ENCODE results near the gene GALNT13.

GALNT13 gene

DNA sequence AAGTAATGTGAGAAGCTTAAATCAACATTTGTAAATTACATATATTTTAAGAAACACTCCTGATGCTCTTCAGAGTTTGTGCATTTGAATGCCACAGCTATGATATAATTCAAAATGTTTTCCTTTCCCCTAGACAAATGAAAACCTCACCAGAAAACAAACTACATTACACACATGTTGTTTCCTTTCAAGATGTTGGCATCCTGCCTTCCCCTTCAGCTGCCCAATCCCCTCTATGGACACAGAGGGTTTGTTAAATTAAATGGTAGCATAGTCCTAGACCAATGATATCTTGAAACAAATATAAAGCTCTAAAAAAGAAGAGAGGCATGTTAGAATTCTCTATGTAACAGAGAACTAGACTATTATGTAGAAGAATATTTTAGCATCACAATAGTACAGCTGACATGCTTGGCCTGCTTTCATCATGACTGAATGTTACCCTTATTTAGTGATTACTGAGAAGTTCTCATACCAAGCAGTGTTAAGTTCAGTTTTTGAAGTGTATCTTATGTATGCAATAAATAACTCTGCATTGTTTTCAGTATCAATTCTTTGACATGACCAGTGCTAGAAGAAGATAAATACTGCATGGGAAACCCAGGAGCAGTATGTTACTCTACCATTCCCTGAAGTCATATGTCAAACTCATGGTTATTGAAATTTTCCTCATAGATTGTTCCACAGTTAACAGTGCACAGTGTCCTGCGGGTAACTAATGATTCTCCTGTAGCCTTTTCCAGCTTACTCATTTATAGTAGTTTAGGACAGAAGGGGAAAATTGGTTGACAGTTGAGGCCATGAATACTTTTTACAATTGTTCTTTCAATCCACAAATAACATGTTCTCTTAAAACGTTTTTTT lies 510.4 kb downstream of the GALNT13 start:
- Histone ChIP-seq H2BK5ac (ENCODE audit: low read length) (no peak overlapping the region), H3K4ac (ENCODE audit: low read length) (no peak overlapping the region), H3K4me1 (ENCODE audit: control insufficient read depth in 2 of 2, insufficient read depth in 1 of 2, low read depth in 1 of 2, low read length in 2 of 2) (peaks cover 0 to 6% of the 10 kb centered on the region in 2 donors), H2BK120ac (ENCODE audit: low read depth, low read length) (no peak overlapping the region), H3K9ac (ENCODE audit: low read depth, low read length, poor library complexity) (no peak overlapping the region), H4K91ac (ENCODE audit: low read depth, low read length, poor library complexity) (no peak overlapping the region), H4K8ac (ENCODE audit: low read depth, low read length) (no peak overlapping the region), H3K79me1 (ENCODE audit: low read depth, low read length) (no peaks in the 10 kb centered on the region), H3K36me3 (replicated peaks in 1 of 2; ENCODE audit: control insufficient read depth in 2 of 2, insufficient read depth in 2 of 2, low read length in 2 of 2) (no peaks in the 10 kb centered on the region), H3K18ac (ENCODE audit: low read length) (no peak overlapping the region), H3K4me3 (ENCODE audit: low read length in 2 of 2) (no peak overlapping the region), H3K27me3 (ENCODE audit: control insufficient read depth in 3 of 3, insufficient read depth in 3 of 3, low read depth in 1 of 3, low read length in 3 of 3) (no peaks in the 10 kb centered on the region), H2AFZ (ENCODE audit: low read length) (no peak overlapping the region), H3K23ac (ENCODE audit: low read depth, low read length, poor library complexity) (no peak overlapping the region), H3K14ac (ENCODE audit: low read length) (no peak overlapping the region), H3K4me2 (ENCODE audit: insufficient read depth, low read length, poor library complexity, severe bottlenecking) (no peak overlapping the region), H2BK15ac (ENCODE audit: low read length) (no peak overlapping the region), H3K27ac (replicated peaks; ENCODE audit: low read length) (no peak overlapping the region), H2BK12ac (ENCODE audit: low read length) (no peak overlapping the region), H3K9me3 (replicated peaks in 1 of 2; ENCODE audit: control insufficient read depth in 2 of 2, insufficient read depth in 1 of 2, low read depth in 1 of 2, low read length in 2 of 2) (no peaks in the 10 kb centered on the region), H2AK5ac (ENCODE audit: low read depth, low read length) (no peak overlapping the region)
- no peak for DNase-seq (ENCODE audit: low spot score)
- no CpG with 5 or more reads among the region's 2 CpGs for WGBS, 2 donors (ENCODE audit: extremely low coverage in 2 of 2, insufficient read length in 2 of 2, insufficient replicate concordance in 1 of 2)

DNA sequence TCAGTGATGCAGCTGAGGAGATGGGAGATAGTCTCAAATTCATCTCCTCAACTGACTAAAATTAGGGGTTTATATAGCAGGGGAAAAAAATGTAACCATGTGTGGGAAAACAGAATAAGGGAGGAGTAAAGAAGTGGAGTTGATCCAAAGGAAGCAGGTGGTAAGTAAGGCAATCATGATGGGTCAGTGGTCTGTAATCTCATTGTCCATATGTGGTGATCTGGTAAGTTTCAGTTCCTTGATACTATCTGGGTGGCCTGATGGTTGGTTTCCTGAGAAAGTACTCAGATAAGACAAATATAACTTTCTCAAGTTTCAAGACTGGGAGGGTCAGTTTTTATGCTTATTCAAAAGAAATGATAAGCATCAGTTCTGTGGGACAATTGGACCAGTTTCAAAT lies 514.5 kb downstream of the GALNT13 start:
- H3K9me3 ChIP-seq (replicated peaks in 1 of 2; ENCODE audit: control insufficient read depth in 2 of 2, insufficient read depth in 1 of 2, low read depth in 1 of 2, low read length in 2 of 2) = peaks cover 0 to 3% of the 10 kb centered on the region in 2 donors
- H4K91ac ChIP-seq (ENCODE audit: low read depth, low read length, poor library complexity) = no peak overlapping the region
- H3K9ac ChIP-seq (ENCODE audit: low read depth, low read length, poor library complexity) = no peak overlapping the region
- H2BK12ac ChIP-seq (ENCODE audit: low read length) = no peak overlapping the region
- no peak overlapping the region for H3K23ac ChIP-seq (ENCODE audit: low read depth, low read length, poor library complexity)
- H4K8ac ChIP-seq (ENCODE audit: low read depth, low read length) = no peak overlapping the region
- no peak overlapping the region for H3K4me2 ChIP-seq (ENCODE audit: insufficient read depth, low read length, poor library complexity, severe bottlenecking)
- no peak overlapping the region for H3K4me3 ChIP-seq (ENCODE audit: low read length in 2 of 2)
- H3K4me1 ChIP-seq (ENCODE audit: control insufficient read depth in 2 of 2, insufficient read depth in 1 of 2, low read depth in 1 of 2, low read length in 2 of 2) = peaks cover 0 to 6% of the 10 kb centered on the region in 2 donors
- H3K18ac ChIP-seq (ENCODE audit: low read length) = no peak overlapping the region
- H2BK15ac ChIP-seq (ENCODE audit: low read length) = no peak overlapping the region
- no peaks in the 10 kb centered on the region for H3K36me3 ChIP-seq (replicated peaks in 1 of 2; ENCODE audit: control insufficient read depth in 2 of 2, insufficient read depth in 2 of 2, low read length in 2 of 2)
- DNase-seq (ENCODE audit: low spot score) = no peak
- H3K27ac ChIP-seq (replicated peaks; ENCODE audit: low read length) = no peak overlapping the region
- H2BK5ac ChIP-seq (ENCODE audit: low read length) = no peak overlapping the region
- H2AK5ac ChIP-seq (ENCODE audit: low read depth, low read length) = no peak overlapping the region
- H3K14ac ChIP-seq (ENCODE audit: low read length) = no peak overlapping the region
- no peaks in the 10 kb centered on the region for H3K27me3 ChIP-seq (ENCODE audit: control insufficient read depth in 3 of 3, insufficient read depth in 3 of 3, low read depth in 1 of 3, low read length in 3 of 3)
- no peak overlapping the region for H2AFZ ChIP-seq (ENCODE audit: low read length)
- no peak overlapping the region for H3K4ac ChIP-seq (ENCODE audit: low read length)
- H2BK120ac ChIP-seq (ENCODE audit: low read depth, low read length) = no peak overlapping the region
- no peaks in the 10 kb centered on the region for H3K79me1 ChIP-seq (ENCODE audit: low read depth, low read length)

- H2BK15ac ChIP-seq (ENCODE audit: low read length) = no peak overlapping the region
- H3K4me1 ChIP-seq (ENCODE audit: control insufficient read depth in 2 of 2, insufficient read depth in 1 of 2, low read depth in 1 of 2, low read length in 2 of 2) = no peaks in the 10 kb centered on the region
- no peaks in the 10 kb centered on the region for H3K36me3 ChIP-seq (replicated peaks in 1 of 2; ENCODE audit: control insufficient read depth in 2 of 2, insufficient read depth in 2 of 2, low read length in 2 of 2)
- H2AFZ ChIP-seq (ENCODE audit: low read length) = no peak overlapping the region
- DNase-seq (ENCODE audit: low spot score) = no peak
- H2BK5ac ChIP-seq (ENCODE audit: low read length) = no peak overlapping the region
- H2BK120ac ChIP-seq (ENCODE audit: low read depth, low read length) = no peak overlapping the region
- H3K9ac ChIP-seq (ENCODE audit: low read depth, low read length, poor library complexity) = no peak overlapping the region
- H3K9me3 ChIP-seq (replicated peaks in 1 of 2; ENCODE audit: control insufficient read depth in 2 of 2, insufficient read depth in 1 of 2, low read depth in 1 of 2, low read length in 2 of 2) = peaks cover 0 to 3% of the 10 kb centered on the region in 2 donors
- no CpG with 5 or more reads among the region's 1 CpG for WGBS, 2 donors (ENCODE audit: extremely low coverage in 2 of 2, insufficient read length in 2 of 2, insufficient replicate concordance in 1 of 2)
- H3K4me3 ChIP-seq (ENCODE audit: low read length in 2 of 2) = no peak overlapping the region
- no peak overlapping the region for H3K4ac ChIP-seq (ENCODE audit: low read length)
- no peak overlapping the region for H3K4me2 ChIP-seq (ENCODE audit: insufficient read depth, low read length, poor library complexity, severe bottlenecking)
- no peak overlapping the region for H4K8ac ChIP-seq (ENCODE audit: low read depth, low read length)
- no peaks in the 10 kb centered on the region for H3K27me3 ChIP-seq (ENCODE audit: control insufficient read depth in 3 of 3, insufficient read depth in 3 of 3, low read depth in 1 of 3, low read length in 3 of 3)
- H2BK12ac ChIP-seq (ENCODE audit: low read length) = no peak overlapping the region
- no peak overlapping the region for H4K91ac ChIP-seq (ENCODE audit: low read depth, low read length, poor library complexity)
- no peak overlapping the region for H3K18ac ChIP-seq (ENCODE audit: low read length)
- H3K27ac ChIP-seq (replicated peaks; ENCODE audit: low read length) = no peak overlapping the region
- H3K23ac ChIP-seq (ENCODE audit: low read depth, low read length, poor library complexity) = no peak overlapping the region
- H3K79me1 ChIP-seq (ENCODE audit: low read depth, low read length) = no peaks in the 10 kb centered on the region
- no peak overlapping the region for H2AK5ac ChIP-seq (ENCODE audit: low read depth, low read length)
- H3K14ac ChIP-seq (ENCODE audit: low read length) = no peak overlapping the region
These were observed 519.3 kb downstream of the GALNT13 start for GRCh38 chr2:154391051-154391450.

GRCh38 chr2:154392256-154392655 lies 520.5 kb downstream of the GALNT13 start:
- Histone ChIP-seq H3K4me3 (ENCODE audit: low read length in 2 of 2) (no peak overlapping the region), H2BK120ac (ENCODE audit: low read depth, low read length) (no peak overlapping the region), H3K27ac (replicated peaks; ENCODE audit: low read length) (no peak overlapping the region), H3K79me1 (ENCODE audit: low read depth, low read length) (no peaks in the 10 kb centered on the region), H3K18ac (ENCODE audit: low read length) (no peak overlapping the region), H4K91ac (ENCODE audit: low read depth, low read length, poor library complexity) (no peak overlapping the region), H3K4ac (ENCODE audit: low read length) (no peak overlapping the region), H2BK5ac (ENCODE audit: low read length) (no peak overlapping the region), H2BK15ac (ENCODE audit: low read length) (no peak overlapping the region), H2AFZ (ENCODE audit: low read length) (no peak overlapping the region), H3K14ac (ENCODE audit: low read length) (no peak overlapping the region), H3K23ac (ENCODE audit: low read depth, low read length, poor library complexity) (no peak overlapping the region), H3K4me1 (ENCODE audit: control insufficient read depth in 2 of 2, insufficient read depth in 1 of 2, low read depth in 1 of 2, low read length in 2 of 2) (no peaks in the 10 kb centered on the region), H3K9ac (ENCODE audit: low read depth, low read length, poor library complexity) (no peak overlapping the region), H2AK5ac (ENCODE audit: low read depth, low read length) (no peak overlapping the region), H3K9me3 (replicated peaks in 1 of 2; ENCODE audit: control insufficient read depth in 2 of 2, insufficient read depth in 1 of 2, low read depth in 1 of 2, low read length in 2 of 2) (peaks cover 0 to 3% of the 10 kb centered on the region in 2 donors), H3K4me2 (ENCODE audit: insufficient read depth, low read length, poor library complexity, severe bottlenecking) (no peak overlapping the region), H4K8ac (ENCODE audit: low read depth, low read length) (no peak overlapping the region), H3K27me3 (ENCODE audit: control insufficient read depth in 3 of 3, insufficient read depth in 3 of 3, low read depth in 1 of 3, low read length in 3 of 3) (no peaks in the 10 kb centered on the region), H2BK12ac (ENCODE audit: low read length) (no peak overlapping the region), H3K36me3 (replicated peaks in 1 of 2; ENCODE audit: control insufficient read depth in 2 of 2, insufficient read depth in 2 of 2, low read length in 2 of 2) (no peaks in the 10 kb centered on the region)
- no peak for DNase-seq (ENCODE audit: low spot score)
- no CpG with 5 or more reads among the region's 1 CpG for WGBS, 2 donors (ENCODE audit: extremely low coverage in 2 of 2, insufficient read length in 2 of 2, insufficient replicate concordance in 1 of 2)
